GM12878 (cell line): Measurements from ENCODE around the gene RPS26. TPM values are rescaled to one million over a fixed set of nuclear protein-coding genes. Genes with fewer than 3 reads are reported as not detected.
A peak's percentile ranks its signal among the peaks of the same experiment; 100 is the strongest.

Experiments
- BACH1 ChIP-seq: fragments of 450-650 bp; IDR thresholded peaks from 2 replicates; pipeline ENCODE4 v1.6.1; 2017; ENCODE audit warnings: mild to moderate bottlenecking, borderline replicate concordance
- BHLHE40 ChIP-seq, 2 experiments: fragments of 450-650 bp in 1 of 2; IDR thresholded peaks; 2 replicates each; pipeline ENCODE4 v1.6.1; 2011 to 2017; ENCODE audit warnings: low read depth in 2 of 2, borderline replicate concordance in 1 of 2, improper control_type of control experiment in 1 of 2, low read length in 1 of 2, mild to moderate bottlenecking in 1 of 2
- BRCA1 ChIP-seq: IDR thresholded peaks from 2 replicates; pipeline ENCODE4 v1.6.1; 2011; ENCODE audit warnings: low read depth, low read length, improper control_type of control experiment
- CHD1 ChIP-seq: IDR thresholded peaks from 2 replicates; pipeline ENCODE4 v1.6.1; 2012; ENCODE audit warnings: low read depth, low read length, improper control_type of control experiment
- CREB1 ChIP-seq: IDR thresholded peaks from 2 replicates; pipeline ENCODE4 v1.6.1; 2012; ENCODE audit warnings: low read depth, mild to moderate bottlenecking, inconsistent platforms
- EZH2 ChIP-seq: IDR thresholded peaks from 2 replicates; pipeline ENCODE4 v1.6.1; 2012; ENCODE audit warnings: low read depth, mild to moderate bottlenecking, control low read depth, inconsistent platforms, low read length, borderline replicate concordance; ENCODE audit not compliant: control insufficient read depth
- GATAD2B ChIP-seq: fragments of 450-650 bp; conservative IDR thresholded peaks from 2 replicates; pipeline ENCODE4 v1.6.1; 2017; ENCODE audit warnings: low read depth, mild to moderate bottlenecking, moderate library complexity
- IKZF2 ChIP-seq, 2 experiments: fragments of 450-650 bp; IDR thresholded peaks; 2 replicates each; pipeline ENCODE4 v1.6.1; 2017; ENCODE audit warnings: mild to moderate bottlenecking in 2 of 2, moderate library complexity in 2 of 2
- IRF4 ChIP-seq: IDR thresholded peaks from 2 replicates; pipeline ENCODE4 v1.6.1; 2011; ENCODE audit warnings: low read depth, low read length
- JUND ChIP-seq: IDR thresholded peaks from 2 replicates; pipeline ENCODE4 v1.6.1; 2012; ENCODE audit warnings: low read depth, mild to moderate bottlenecking, low read length, improper control_type of control experiment, moderate library complexity
- LARP7 ChIP-seq: fragments of 450-650 bp; IDR thresholded peaks from 2 replicates; pipeline ENCODE4 v1.6.1; 2017; ENCODE audit warnings: mild to moderate bottlenecking
- MYB ChIP-seq: fragments of 150-350 bp; IDR thresholded peaks from 2 replicates; pipeline ENCODE4 v1.6.1; 2014; ENCODE audit warnings: mild to moderate bottlenecking, low read depth, low read length, borderline replicate concordance
- NFYB ChIP-seq: IDR thresholded peaks from 2 replicates; pipeline ENCODE4 v1.6.1; 2011; ENCODE audit warnings: low read depth, mild to moderate bottlenecking, low read length, improper control_type of control experiment, moderate library complexity; ENCODE audit not compliant: insufficient read depth
- PAX5 ChIP-seq: IDR thresholded peaks from 2 replicates; pipeline ENCODE4 v1.6.1; 2011; ENCODE audit warnings: low read depth, low read length, borderline replicate concordance
- SMAD5 ChIP-seq: IDR thresholded peaks from 2 replicates; pipeline ENCODE4 v1.6.1; 2016; ENCODE audit warnings: antibody characterized with exemption, low read depth
- TARDBP ChIP-seq: IDR thresholded peaks from 2 replicates; pipeline ENCODE4 v1.6.1; 2016; ENCODE audit warnings: borderline replicate concordance
- TBL1XR1 ChIP-seq: IDR thresholded peaks from 2 replicates; pipeline ENCODE4 v1.6.1; 2012; ENCODE audit warnings: low read depth, low read length, improper control_type of control experiment
- YBX1 ChIP-seq: fragments of 450-650 bp; IDR thresholded peaks from 2 replicates; pipeline ENCODE4 v1.6.1; 2016; ENCODE audit warnings: antibody characterized with exemption
- ZNF24 ChIP-seq: fragments of 450-650 bp; IDR thresholded peaks from 2 replicates; pipeline ENCODE4 v1.6.1; 2017; ENCODE audit warnings: antibody characterized with exemption, mild to moderate bottlenecking
- ZZZ3 ChIP-seq: IDR thresholded peaks from 2 replicates; pipeline ENCODE4 v1.6.1; 2011; ENCODE audit warnings: low read depth; ENCODE audit not compliant: control insufficient read depth, insufficient read length
- polyA plus RNA-seq, 11 experiments: library from polyadenylated mRNA; depleted of rRNA in 4 of 11; unstranded in 6 of 11; stranded (reverse) in 5 of 11; fragments of >200 nt; fragmentation: Nextera tagmentation in 4 of 11; fragmentation: Illumina TruSeq in 1 of 11; extraction: Ambion mirVana in 4 of 11; extraction: Trizol in 1 of 11; gene quantifications; 1 replicate in 1 of 11; 2 replicates in 10 of 11; pipeline versions ENCODE4 v1.2.1 to v1.2.3, GENCODE V29; 2011 to 2016; ENCODE audit warnings: inconsistent platforms in 2 of 11, missing spikeins in 2 of 11, low read depth in 1 of 11
- total RNA-seq, 4 experiments: library from RNA; depleted of rRNA in 3 of 4; stranded (reverse); fragments of >200 nt in 3 of 4; fragmentation: Illumina TruSeq in 1 of 4; extraction: Trizol in 1 of 4; gene quantifications; 2 replicates each; pipeline versions ENCODE4 v1.2.1 to v1.2.3, GENCODE V29; 2013 to 2021
- TF ChIP-seq, protein P1 (sequence below): IDR thresholded peaks from 2 replicates; pipeline ENCODE4 v1.6.1; 2012; ENCODE audit warnings: improper control_type of control experiment, low read depth, low read length; ENCODE audit not compliant: insufficient replicate concordance
- TF ChIP-seq, protein P2 (sequence below): fragments of 150-350 bp; IDR thresholded peaks from 2 replicates; pipeline ENCODE4 v1.6.1; 2014; ENCODE audit warnings: mild to moderate bottlenecking, low read depth, low read length
- TF ChIP-seq, protein P3 (sequence below): IDR thresholded peaks from 2 replicates; pipeline ENCODE4 v1.6.1; 2012; ENCODE audit warnings: low read length, inconsistent platforms

Gene RPS26
- total and polyA plus RNA-seq, 10 of the 15 experiments (the other 5 are each of a cell fraction or from before 2014, with no cell fraction given), result 75.5 to 3,147 (median 881) TPM

DNA sequence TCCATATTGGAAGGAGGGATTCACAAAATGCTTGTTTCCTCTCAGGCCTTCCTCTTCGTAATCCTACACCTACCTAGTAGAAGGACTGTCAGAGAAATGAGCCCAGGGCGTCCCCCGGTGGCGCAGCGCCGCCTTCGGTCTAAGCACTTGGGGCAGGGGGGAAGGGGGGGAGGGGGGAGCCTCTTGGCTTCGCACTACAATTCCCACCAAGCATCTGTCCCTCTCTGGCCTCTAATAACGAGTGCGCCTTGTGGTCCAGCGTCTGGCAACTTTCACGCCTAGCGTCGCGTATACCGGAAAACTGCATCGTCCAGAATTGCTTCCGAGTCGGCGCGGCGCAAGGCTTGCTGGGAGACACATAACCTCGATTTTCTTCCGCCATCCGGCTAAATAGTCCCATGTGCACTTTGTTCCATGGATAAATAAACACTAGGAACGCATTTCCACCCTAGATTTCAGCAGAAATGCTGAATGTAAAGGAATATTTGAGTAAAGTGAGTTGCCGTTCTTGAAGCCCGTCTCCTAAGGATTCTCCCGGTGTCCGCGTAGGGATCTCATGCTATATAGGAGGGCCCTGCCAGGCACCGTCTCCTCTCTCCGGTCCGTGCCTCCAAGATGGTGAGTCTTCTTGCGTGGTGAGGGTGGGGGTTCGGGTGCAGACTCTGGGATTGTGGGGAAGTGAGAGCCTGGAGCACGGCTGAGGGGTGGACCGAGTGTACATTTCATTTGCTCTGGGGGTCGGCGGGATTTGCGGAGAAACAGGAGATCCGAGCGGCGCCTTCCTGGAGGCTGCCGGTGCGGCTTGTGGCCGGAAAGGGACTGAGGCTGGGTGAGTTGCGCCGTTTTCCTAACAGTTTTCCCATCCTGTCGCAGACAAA is at the start of gene RPS26 (continued):
- TF ChIP-seq PAX5 (peak; percentile 67; the same call in 1 of the 2 replicates), CHD1 (0 out of 2 replicates have a peak, but pooled peaks have one; percentile 64), SMAD5 (peak; percentile 99), BACH1 (no peak), JUND (no peak), BHLHE40 (IDR thresholded peaks at IDR 0.05; ENCODE audit: borderline replicate concordance in 1 of 2, low read depth in 2 of 2, low read length in 1 of 2) (peak in 1 of 2 experiments; percentile 53; a peak in 3 of 4 replicates), BRCA1 (no peak), IRF4 (peak; percentile 55; the same call in 1 of the 2 replicates), TARDBP (peak; percentile 89), TBL1XR1 (peak; percentile 59; the same call in 1 of the 2 replicates), CREB1 (peak; percentile 95), EZH2 (no peak), YBX1 (no peak), IKZF2 (IDR thresholded peaks at IDR 0.05) (peak; percentile 53 to 72; a peak in 3 of 4 replicates), GATAD2B (peak; percentile 63; the same call in 1 of the 2 replicates), NFYB (no peak), ZZZ3 (no peak), ZNF24 (no peak), MYB (0 out of 2 replicates have a peak, but pooled peaks have one; percentile 44), LARP7 (peak; percentile 42; the same call in 1 of the 2 replicates)
- TF ChIP-seq, protein P1, sequence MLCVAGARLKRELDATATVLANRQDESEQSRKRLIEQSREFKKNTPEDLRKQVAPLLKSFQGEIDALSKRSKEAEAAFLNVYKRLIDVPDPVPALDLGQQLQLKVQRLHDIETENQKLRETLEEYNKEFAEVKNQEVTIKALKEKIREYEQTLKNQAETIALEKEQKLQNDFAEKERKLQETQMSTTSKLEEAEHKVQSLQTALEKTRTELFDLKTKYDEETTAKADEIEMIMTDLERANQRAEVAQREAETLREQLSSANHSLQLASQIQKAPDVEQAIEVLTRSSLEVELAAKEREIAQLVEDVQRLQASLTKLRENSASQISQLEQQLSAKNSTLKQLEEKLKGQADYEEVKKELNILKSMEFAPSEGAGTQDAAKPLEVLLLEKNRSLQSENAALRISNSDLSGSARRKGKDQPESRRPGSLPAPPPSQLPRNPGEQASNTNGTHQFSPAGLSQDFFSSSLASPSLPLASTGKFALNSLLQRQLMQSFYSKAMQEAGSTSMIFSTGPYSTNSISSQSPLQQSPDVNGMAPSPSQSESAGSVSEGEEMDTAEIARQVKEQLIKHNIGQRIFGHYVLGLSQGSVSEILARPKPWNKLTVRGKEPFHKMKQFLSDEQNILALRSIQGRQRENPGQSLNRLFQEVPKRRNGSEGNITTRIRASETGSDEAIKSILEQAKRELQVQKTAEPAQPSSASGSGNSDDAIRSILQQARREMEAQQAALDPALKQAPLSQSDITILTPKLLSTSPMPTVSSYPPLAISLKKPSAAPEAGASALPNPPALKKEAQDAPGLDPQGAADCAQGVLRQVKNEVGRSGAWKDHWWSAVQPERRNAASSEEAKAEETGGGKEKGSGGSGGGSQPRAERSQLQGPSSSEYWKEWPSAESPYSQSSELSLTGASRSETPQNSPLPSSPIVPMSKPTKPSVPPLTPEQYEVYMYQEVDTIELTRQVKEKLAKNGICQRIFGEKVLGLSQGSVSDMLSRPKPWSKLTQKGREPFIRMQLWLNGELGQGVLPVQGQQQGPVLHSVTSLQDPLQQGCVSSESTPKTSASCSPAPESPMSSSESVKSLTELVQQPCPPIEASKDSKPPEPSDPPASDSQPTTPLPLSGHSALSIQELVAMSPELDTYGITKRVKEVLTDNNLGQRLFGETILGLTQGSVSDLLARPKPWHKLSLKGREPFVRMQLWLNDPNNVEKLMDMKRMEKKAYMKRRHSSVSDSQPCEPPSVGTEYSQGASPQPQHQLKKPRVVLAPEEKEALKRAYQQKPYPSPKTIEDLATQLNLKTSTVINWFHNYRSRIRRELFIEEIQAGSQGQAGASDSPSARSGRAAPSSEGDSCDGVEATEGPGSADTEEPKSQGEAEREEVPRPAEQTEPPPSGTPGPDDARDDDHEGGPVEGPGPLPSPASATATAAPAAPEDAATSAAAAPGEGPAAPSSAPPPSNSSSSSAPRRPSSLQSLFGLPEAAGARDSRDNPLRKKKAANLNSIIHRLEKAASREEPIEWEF, result no peak
- TF ChIP-seq, protein P2, sequence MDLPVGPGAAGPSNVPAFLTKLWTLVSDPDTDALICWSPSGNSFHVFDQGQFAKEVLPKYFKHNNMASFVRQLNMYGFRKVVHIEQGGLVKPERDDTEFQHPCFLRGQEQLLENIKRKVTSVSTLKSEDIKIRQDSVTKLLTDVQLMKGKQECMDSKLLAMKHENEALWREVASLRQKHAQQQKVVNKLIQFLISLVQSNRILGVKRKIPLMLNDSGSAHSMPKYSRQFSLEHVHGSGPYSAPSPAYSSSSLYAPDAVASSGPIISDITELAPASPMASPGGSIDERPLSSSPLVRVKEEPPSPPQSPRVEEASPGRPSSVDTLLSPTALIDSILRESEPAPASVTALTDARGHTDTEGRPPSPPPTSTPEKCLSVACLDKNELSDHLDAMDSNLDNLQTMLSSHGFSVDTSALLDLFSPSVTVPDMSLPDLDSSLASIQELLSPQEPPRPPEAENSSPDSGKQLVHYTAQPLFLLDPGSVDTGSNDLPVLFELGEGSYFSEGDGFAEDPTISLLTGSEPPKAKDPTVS, result peak; percentile 73; the same call in 1 of the 2 replicates
- TF ChIP-seq, protein P3, sequence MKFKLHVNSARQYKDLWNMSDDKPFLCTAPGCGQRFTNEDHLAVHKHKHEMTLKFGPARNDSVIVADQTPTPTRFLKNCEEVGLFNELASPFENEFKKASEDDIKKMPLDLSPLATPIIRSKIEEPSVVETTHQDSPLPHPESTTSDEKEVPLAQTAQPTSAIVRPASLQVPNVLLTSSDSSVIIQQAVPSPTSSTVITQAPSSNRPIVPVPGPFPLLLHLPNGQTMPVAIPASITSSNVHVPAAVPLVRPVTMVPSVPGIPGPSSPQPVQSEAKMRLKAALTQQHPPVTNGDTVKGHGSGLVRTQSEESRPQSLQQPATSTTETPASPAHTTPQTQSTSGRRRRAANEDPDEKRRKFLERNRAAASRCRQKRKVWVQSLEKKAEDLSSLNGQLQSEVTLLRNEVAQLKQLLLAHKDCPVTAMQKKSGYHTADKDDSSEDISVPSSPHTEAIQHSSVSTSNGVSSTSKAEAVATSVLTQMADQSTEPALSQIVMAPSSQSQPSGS, result peak; percentile 74; the same call in 1 of the 2 replicates
